H9 (cell line): Measurements from ENCODE around the gene ZNF665. TPM values are rescaled to one million over a fixed set of nuclear protein-coding genes. Genes with fewer than 3 reads are reported as not detected.

Experiments used
- DNase-seq: peaks from one replicate; pipeline ENCODE4 v3.0.0-alpha.2; 2017
- H2AFZ ChIP-seq: one replicate; pipeline ENCODE4 v1.6.1; 2013; ENCODE audit warnings: mild to moderate bottlenecking, low read length, control low read depth, moderate library complexity
- H2AK5ac ChIP-seq: 2 replicates; pipeline ENCODE4 v1.6.1; 2013; ENCODE audit warnings: low read length, control low read depth, mixed read lengths; ENCODE audit not compliant: insufficient read length
- H2BK120ac ChIP-seq: one replicate; pipeline ENCODE4 v1.6.1; 2013; ENCODE audit warnings: low read depth, mild to moderate bottlenecking, low read length, control low read depth, inconsistent platforms; ENCODE audit not compliant: poor library complexity, severe bottlenecking
- H2BK12ac ChIP-seq: 2 replicates; pipeline ENCODE4 v1.6.1; 2013; ENCODE audit warnings: low read length, control low read depth, mixed read lengths, low read depth; ENCODE audit not compliant: insufficient read length
- H2BK15ac ChIP-seq: 2 replicates; pipeline ENCODE4 v1.6.1; 2013; ENCODE audit warnings: low read depth, low read length, control low read depth
- H2BK20ac ChIP-seq: one replicate; pipeline ENCODE4 v1.6.1; 2013; ENCODE audit warnings: low read depth, mild to moderate bottlenecking, low read length, control low read depth, inconsistent platforms; ENCODE audit not compliant: poor library complexity, severe bottlenecking
- H2BK5ac ChIP-seq: 2 replicates; pipeline ENCODE4 v1.6.1; 2013; ENCODE audit warnings: low read length, control low read depth, mixed read lengths; ENCODE audit not compliant: insufficient read length
- H3K14ac ChIP-seq: 2 replicates; pipeline ENCODE4 v1.6.1; 2013; ENCODE audit warnings: low read length, control low read depth; ENCODE audit not compliant: insufficient read depth
- H3K18ac ChIP-seq: 2 replicates; pipeline ENCODE4 v1.6.1; 2013; ENCODE audit warnings: low read depth, mild to moderate bottlenecking, mixed read lengths, low read length, control low read depth; ENCODE audit not compliant: insufficient read length
- H3K23ac ChIP-seq: 2 replicates; pipeline ENCODE4 v1.6.1; 2013; ENCODE audit warnings: low read length, control low read depth, mixed read lengths, low read depth; ENCODE audit not compliant: insufficient read length
- H3K23me2 ChIP-seq: 2 replicates; pipeline ENCODE4 v1.6.1; 2013; ENCODE audit warnings: low read depth, mild to moderate bottlenecking, mixed read lengths, low read length, control low read depth; ENCODE audit not compliant: insufficient read length, poor library complexity, severe bottlenecking
- H3K27ac ChIP-seq: 2 replicates; pipeline ENCODE4 v1.5.1; 2013; ENCODE audit warnings: low read length, control low read depth, mixed read lengths, low read depth; ENCODE audit not compliant: insufficient read length
- H3K27me3 ChIP-seq: 2 replicates; pipeline ENCODE4 v1.6.1; 2013; ENCODE audit warnings: low read length, control low read depth, inconsistent platforms; ENCODE audit not compliant: insufficient read depth
- H3K4ac ChIP-seq: 2 replicates; pipeline ENCODE4 v1.6.1; 2013; ENCODE audit warnings: low read depth, mild to moderate bottlenecking, control low read depth, inconsistent platforms, low read length, moderate library complexity
- H3K4me1 ChIP-seq: 2 replicates; pipeline ENCODE4 v1.6.1; 2013; ENCODE audit warnings: low read length, control low read depth, inconsistent platforms; ENCODE audit not compliant: insufficient read depth
- H3K4me2 ChIP-seq: 2 replicates; pipeline ENCODE4 v1.6.1; 2013; ENCODE audit warnings: low read length, control low read depth, mixed read lengths; ENCODE audit not compliant: insufficient read length, insufficient read depth
- H3K56ac ChIP-seq: 2 replicates; pipeline ENCODE4 v1.6.1; 2013; ENCODE audit warnings: low read depth, mild to moderate bottlenecking, mixed read lengths, low read length, control low read depth; ENCODE audit not compliant: insufficient read length
- H3K79me1 ChIP-seq: 2 replicates; pipeline ENCODE4 v1.6.1; 2013; ENCODE audit warnings: low read depth, mild to moderate bottlenecking, moderate library complexity, low read length, control low read depth, inconsistent platforms; ENCODE audit not compliant: insufficient read depth, poor library complexity, severe bottlenecking
- H3K79me2 ChIP-seq: 2 replicates; pipeline ENCODE4 v1.6.1; 2013; ENCODE audit warnings: low read length, control low read depth, inconsistent platforms; ENCODE audit not compliant: insufficient read depth
- H3K9ac ChIP-seq: 2 replicates; pipeline ENCODE4 v1.6.1; 2013; ENCODE audit warnings: low read length, control low read depth, mixed read lengths; ENCODE audit not compliant: insufficient read length; ENCODE audit errors: extremely low read depth
- H3K9me3 ChIP-seq: one replicate; pipeline ENCODE4 v1.6.1; 2013; ENCODE audit warnings: low read depth, low read length, inconsistent platforms; ENCODE audit not compliant: control insufficient read depth
- H3T11ph ChIP-seq: one replicate; pipeline ENCODE4 v1.6.1; 2013; ENCODE audit warnings: mild to moderate bottlenecking, low read length, control low read depth, inconsistent platforms
- H4K20me1 ChIP-seq: one replicate; pipeline ENCODE4 v1.6.1; 2013; ENCODE audit not compliant: control insufficient read depth, insufficient read length, insufficient read depth
- H4K5ac ChIP-seq: 2 replicates; pipeline ENCODE4 v1.6.1; 2013; ENCODE audit warnings: low read depth, mild to moderate bottlenecking, mixed read lengths, low read length, control low read depth; ENCODE audit not compliant: insufficient read length
- H4K8ac ChIP-seq: replicated peaks from 2 replicates; pipeline ENCODE4 v1.6.1; 2013; ENCODE audit warnings: low read length, control low read depth, mixed read lengths, low read depth; ENCODE audit not compliant: insufficient read length
- H4K91ac ChIP-seq: 2 replicates; pipeline ENCODE4 v1.6.1; 2013; ENCODE audit warnings: low read depth, mild to moderate bottlenecking, moderate library complexity, mixed read lengths, low read length, control low read depth; ENCODE audit not compliant: insufficient read length
- H3K27ac Mint-ChIP-seq, 3 experiments: 2 replicates in 2 of 3; 3 replicates in 1 of 3; pipeline ENCODE4 v1.8.0; 2020 to 2021; ENCODE audit warnings: mixed read lengths in 3 of 3, mild to moderate bottlenecking in 1 of 3, moderate library complexity in 1 of 3
- H3K27me3 Mint-ChIP-seq: 2 replicates; pipeline ENCODE4 v1.8.0; 2021; ENCODE audit warnings: low read depth, mild to moderate bottlenecking, moderate library complexity, mixed read lengths
- H3K36me3 Mint-ChIP-seq, 3 experiments: 2 replicates in 2 of 3; 3 replicates in 1 of 3; pipeline ENCODE4 v1.8.0; 2020 to 2021; ENCODE audit warnings: low read depth in 3 of 3, mixed read lengths in 3 of 3; ENCODE audit not compliant: insufficient read depth in 1 of 3
- H3K4me1 Mint-ChIP-seq, 2 experiments: 2 replicates each; pipeline ENCODE4 v1.8.0; 2020; ENCODE audit warnings: mixed read lengths in 2 of 2
- H3K4me3 Mint-ChIP-seq, 2 experiments: 2 replicates in 1 of 2; 3 replicates in 1 of 2; pipeline ENCODE4 v1.8.0; 2020 to 2021; ENCODE audit warnings: mild to moderate bottlenecking in 2 of 2, mixed read lengths in 2 of 2, moderate library complexity in 1 of 2
- H3K9me3 Mint-ChIP-seq, 2 experiments: 2 replicates in 1 of 2; 3 replicates in 1 of 2; pipeline ENCODE4 v1.8.0; 2020; ENCODE audit warnings: mild to moderate bottlenecking in 2 of 2, mixed read lengths in 2 of 2, moderate library complexity in 1 of 2
- WGBS: extraction: QIAGEN DNeasy Blood & Tissue Kit; methylation state at CpG from one replicate; pipeline ENCODE4 v1.1.7; 2013; ENCODE audit warnings: missing lambda C conversion rate, low lambda C conversion rate, mixed read lengths; ENCODE audit not compliant: insufficient read length; ENCODE audit errors: extremely low coverage; 5-methylcytosine and 5-hydroxymethylcytosine counted together
- total RNA-seq: library from RNA; stranded (reverse); gene quantifications from 2 replicates; pipeline ENCODE4 v1.2.1, GENCODE V29; 2021
- TF ChIP-seq, protein P1 (sequence below): fragments of 200-600 bp; sonication (generic); conservative IDR thresholded peaks from 3 replicates; pipeline ENCODE4 v1.8.0; 2021; ENCODE audit warnings: antibody characterized with exemption, mild to moderate bottlenecking

ZNF665 gene
- total RNA-seq, 1 experiment from 2014 or later = 3.7 TPM

DNA sequence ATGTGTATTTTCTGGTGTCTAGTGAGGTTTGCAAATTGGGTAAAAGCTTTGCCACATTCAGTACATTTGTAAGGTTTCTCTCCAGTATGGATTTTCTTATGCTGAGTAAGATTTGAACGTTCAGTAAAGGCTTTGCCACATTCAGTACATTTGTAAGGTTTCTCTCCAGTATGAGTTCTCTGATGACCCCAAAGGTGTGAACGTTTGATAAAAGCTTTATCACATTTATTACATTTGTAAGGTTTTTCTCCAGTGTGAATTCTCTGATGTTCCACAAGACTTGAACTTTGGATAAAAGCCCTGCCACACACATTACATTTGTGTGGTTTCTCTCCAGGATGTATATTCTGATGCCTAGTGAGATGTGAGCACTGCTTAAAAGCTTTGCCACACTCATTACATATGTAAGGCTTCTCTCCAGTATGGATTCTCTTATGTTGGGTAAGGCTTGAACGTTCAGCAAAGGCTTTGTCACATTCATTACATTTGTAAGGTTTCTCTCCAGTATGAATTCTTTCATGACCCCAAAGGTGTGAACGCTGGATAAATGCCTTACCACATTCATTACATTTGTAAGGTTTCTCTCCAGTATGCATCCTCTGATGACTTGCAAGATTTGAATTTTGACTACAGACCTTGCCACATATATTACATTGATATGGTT lies 44.1 kb upstream of the ZNF665 start:
- WGBS = no CpG with 5 or more reads among the region's 4 CpGs
- no peaks in the 10 kb centered on the region for H3K4me1 Mint-ChIP-seq

More for the DNA sequence above, 44.1 kb upstream of the ZNF665 start:
- no peak for DNase-seq
- Histone ChIP-seq H3K9me3 (peaks cover 83% of the 10 kb centered on the region), H3K4me1 (no peaks in the 10 kb centered on the region), H2AK5ac (no peak overlapping the region), H2BK5ac (no peak overlapping the region), H3K27ac (no peak overlapping the region), H2AFZ (no peak overlapping the region), H4K20me1 (no peaks in the 10 kb centered on the region), H3K56ac (no peak overlapping the region), H3K14ac (no peak overlapping the region), H2BK20ac (no peak overlapping the region), H4K8ac (no peak overlapping the region), H3T11ph (no peak overlapping the region), H3K9ac (no peak overlapping the region), H2BK12ac (no peak overlapping the region), H4K5ac (no peak overlapping the region), H4K91ac (no peak overlapping the region), H3K18ac (no peak overlapping the region), H3K4ac (no peak overlapping the region), H3K27me3 (no peaks in the 10 kb centered on the region), H3K79me2 (no peaks in the 10 kb centered on the region), H2BK120ac (no peak overlapping the region), H3K23me2 (no peaks in the 10 kb centered on the region), H3K79me1 (no peaks in the 10 kb centered on the region), H2BK15ac (no peak overlapping the region), H3K23ac (no peak overlapping the region), H3K4me2 (no peak overlapping the region)
- peaks cover 50 to 86% (median 80%) of the 10 kb centered on the region in 3 experiments for H3K36me3 Mint-ChIP-seq
- H3K4me3 Mint-ChIP-seq = no peak overlapping the region
- H3K27ac Mint-ChIP-seq = no peak overlapping the region
- peaks cover 83 to 95% of the 10 kb centered on the region in 2 experiments for H3K9me3 Mint-ChIP-seq
- H3K27me3 Mint-ChIP-seq = peaks cover 7% of the 10 kb centered on the region
- TF ChIP-seq, protein P1, sequence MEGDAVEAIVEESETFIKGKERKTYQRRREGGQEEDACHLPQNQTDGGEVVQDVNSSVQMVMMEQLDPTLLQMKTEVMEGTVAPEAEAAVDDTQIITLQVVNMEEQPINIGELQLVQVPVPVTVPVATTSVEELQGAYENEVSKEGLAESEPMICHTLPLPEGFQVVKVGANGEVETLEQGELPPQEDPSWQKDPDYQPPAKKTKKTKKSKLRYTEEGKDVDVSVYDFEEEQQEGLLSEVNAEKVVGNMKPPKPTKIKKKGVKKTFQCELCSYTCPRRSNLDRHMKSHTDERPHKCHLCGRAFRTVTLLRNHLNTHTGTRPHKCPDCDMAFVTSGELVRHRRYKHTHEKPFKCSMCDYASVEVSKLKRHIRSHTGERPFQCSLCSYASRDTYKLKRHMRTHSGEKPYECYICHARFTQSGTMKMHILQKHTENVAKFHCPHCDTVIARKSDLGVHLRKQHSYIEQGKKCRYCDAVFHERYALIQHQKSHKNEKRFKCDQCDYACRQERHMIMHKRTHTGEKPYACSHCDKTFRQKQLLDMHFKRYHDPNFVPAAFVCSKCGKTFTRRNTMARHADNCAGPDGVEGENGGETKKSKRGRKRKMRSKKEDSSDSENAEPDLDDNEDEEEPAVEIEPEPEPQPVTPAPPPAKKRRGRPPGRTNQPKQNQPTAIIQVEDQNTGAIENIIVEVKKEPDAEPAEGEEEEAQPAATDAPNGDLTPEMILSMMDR = no peak
